GM19452 (cell line): Measurements from ENCODE around the gene IFI30.

Source experiments
- ATAC-seq: cut with Tn5 transposase; IDR thresholded peaks from one replicate; pipeline ENCODE4 v1.9.1; 2021; ENCODE audit not compliant: unreplicated experiment

The IFI30 gene

GRCh38 chr19:18223860-18224524, 50.4 kb downstream of the IFI30 start:
- no peak for ATAC-seq

- ATAC-seq, result peak; percentile 90
Measured at GRCh38 chr19:18224525-18225354, 51.1 kb downstream of the IFI30 start.

GRCh38 chr19:18225355-18225701, 51.7 kb downstream of the IFI30 start:
- ATAC-seq, result no peak

- ATAC-seq, result no peak
Measured at GRCh38 chr19:18225702-18226468, 52.3 kb downstream of the IFI30 start, which contains the start of gene PDE4C. Gene PDE4C, minus strand, starts transcription at chr19:18226438. Its CDS starts 23 bp downstream, at chr19:18226415.

GRCh38 chr19:18226956-18227780, 53.6 kb downstream of the IFI30 start:
- no peak for ATAC-seq
